GM04504 (cell line): ENCODE results near the gene NR4A1.

Experiments used
- DNase-seq: peaks from one replicate; pipeline ENCODE4 v3.0.0-alpha.2; 2012; ENCODE audit warnings: low read depth

NR4A1 gene

GRCh38 chr12:52058631-52059361 is 7.6 kb downstream of the NR4A1 start:
- no peak for DNase-seq

GRCh38 chr12:52059582-52060497 is 8.6 kb downstream of the NR4A1 start:
- no peak for DNase-seq

- no peak for DNase-seq
Observed at GRCh38 chr12:52060498-52061177, 9.4 kb downstream of the NR4A1 start.

GRCh38 chr12:52061470-52062166 is 10.4 kb downstream of the NR4A1 start:
- no peak for DNase-seq

GRCh38 chr12:52062167-52063081 is 11.2 kb downstream of the NR4A1 start:
- DNase-seq: no peak

- DNase-seq: no peak
Observed at GRCh38 chr12:52063082-52063924, 12.1 kb downstream of the NR4A1 start.

- DNase-seq: peak; percentile 47
Observed at GRCh38 chr12:52063981-52064649, 12.9 kb downstream of the NR4A1 start.

GRCh38 chr12:52066346-52067080 is 15.3 kb downstream of the NR4A1 start:
- DNase-seq: no peak

- DNase-seq: no peak
Observed at GRCh38 chr12:52067081-52067374, 15.8 kb downstream of the NR4A1 start.

- peak; percentile 93 for DNase-seq
Observed at GRCh38 chr12:52069327-52070184, 18.3 kb downstream of the NR4A1 start, which contains the start of gene ATG101. Gene ATG101, plus strand, starts transcription at chr12:52069978. Its CDS starts 3,673 bp downstream, at chr12:52073651.

- no peak for DNase-seq
Observed at GRCh38 chr12:52070185-52070925, 19.1 kb downstream of the NR4A1 start.

GRCh38 chr12:52073531-52074381 is 22.5 kb downstream of the NR4A1 start:
- DNase-seq: peak; percentile 55

GRCh38 chr12:52074971-52075724 is 23.9 kb downstream of the NR4A1 start:
- DNase-seq: no peak

GRCh38 chr12:52076811-52077210 is 25.6 kb downstream of the NR4A1 start:
- no peak for DNase-seq

GRCh38 chr12:52078276-52078675 is 27.0 kb downstream of the NR4A1 start:
- DNase-seq: no peak
